Measurements from ENCODE around the gene DGLUCY.
A peak's percentile ranks its signal among the peaks of the same experiment; 100 is the strongest.
"Not testable (repeated sequence)": the region's sequence is repeated elsewhere in the genome, so short reads cannot be mapped to it uniquely, and the experiment has no call there.

The DGLUCY gene

DNA sequence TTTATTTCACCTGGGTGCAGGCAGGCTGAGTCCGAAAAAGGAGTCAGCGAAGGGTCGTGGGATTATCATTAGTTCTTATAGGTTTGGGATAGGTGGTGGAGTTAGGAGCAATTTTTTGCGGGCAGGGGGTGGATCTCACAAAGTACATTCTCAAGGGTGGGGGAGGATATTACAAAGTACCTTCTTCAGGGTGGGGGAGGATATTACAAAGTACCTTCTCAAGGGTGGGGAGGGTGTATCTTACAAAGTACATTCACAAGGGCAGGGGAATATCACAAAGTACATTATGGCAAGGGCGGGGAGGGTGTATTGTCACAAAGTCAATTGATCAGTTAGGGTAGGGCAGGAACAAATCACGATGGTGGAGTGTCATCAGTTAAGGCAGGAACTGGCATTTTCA, 86.9 kb downstream of the DGLUCY start:
- WGBS: 98% methylated on average over 6 of the region's 6 CpGs
- H3K4ac ChIP-seq (ENCODE audit: low read depth in 1 of 2, low read length in 2 of 2); H2BK120ac ChIP-seq (ENCODE audit: low read depth, low read length); H3K27ac ChIP-seq (ENCODE audit: low read length, poor library complexity, severe bottlenecking); H2AK5ac ChIP-seq (ENCODE audit: low read length, severe bottlenecking); H3K27me3 ChIP-seq (ENCODE audit: control insufficient read depth in 1 of 2, insufficient read depth in 1 of 2, low read length in 2 of 2); DNase-seq; H3K79me1 ChIP-seq (replicated peaks; ENCODE audit: low read length, poor library complexity, severe bottlenecking); H3K4me2 ChIP-seq (ENCODE audit: low read length, poor library complexity, severe bottlenecking); H2BK5ac ChIP-seq (ENCODE audit: low read depth, low read length, poor library complexity, severe bottlenecking); H4K8ac ChIP-seq (ENCODE audit: low read length); H2BK15ac ChIP-seq (ENCODE audit: low read depth, poor library complexity, severe bottlenecking); H2AFZ ChIP-seq (ENCODE audit: low read depth, low read length); H3K4me3 ChIP-seq (ENCODE audit: insufficient read depth in 1 of 2, low read depth in 1 of 2, low read length in 2 of 2); H3K4me1 ChIP-seq (ENCODE audit: control insufficient read depth, insufficient read depth, low read depth, low read length); H3K18ac ChIP-seq (ENCODE audit: low read depth in 1 of 2, low read length in 2 of 2); H3K14ac ChIP-seq (ENCODE audit: low read length in 2 of 2); H2BK12ac ChIP-seq (ENCODE audit: low read length in 2 of 2); H3K9ac ChIP-seq (ENCODE audit: low read length); H4K91ac ChIP-seq (ENCODE audit: low read length); H3K23ac ChIP-seq (ENCODE audit: low read length in 2 of 2): not testable (repeated sequence)
- Histone ChIP-seq H3K36me3 (ENCODE audit: control insufficient read depth in 1 of 2, insufficient read depth in 2 of 2, low read depth in 1 of 2, low read length in 2 of 2) (peaks cover 44 to 79% of the 10 kb centered on the region in 2 experiments), H3K9me3 (ENCODE audit: control insufficient read depth, low read length) (peaks cover 10% of the 10 kb centered on the region)

- H3K14ac ChIP-seq (ENCODE audit: low read length in 2 of 2): peak overlapping the region in 1 of 2 experiments; percentile 4
- peak overlapping the region; percentile 19 for H4K91ac ChIP-seq (ENCODE audit: low read length)
- H2BK12ac ChIP-seq (ENCODE audit: low read length in 2 of 2): peak overlapping the region; percentile 1 to 17
- H3K4me2 ChIP-seq (ENCODE audit: low read length, poor library complexity, severe bottlenecking): no peak overlapping the region
- no peaks in the 10 kb centered on the region for H3K79me1 ChIP-seq (replicated peaks; ENCODE audit: low read length, poor library complexity, severe bottlenecking)
- H4K8ac ChIP-seq (ENCODE audit: low read length): peak overlapping the region; percentile 88
- DNase-seq: peak; percentile 72
- H3K4me1 ChIP-seq (ENCODE audit: control insufficient read depth, insufficient read depth, low read depth, low read length): no peaks in the 10 kb centered on the region
- H3K9ac ChIP-seq (ENCODE audit: low read length): peak overlapping the region; percentile 32
- no peak overlapping the region for H2BK15ac ChIP-seq (ENCODE audit: low read depth, poor library complexity, severe bottlenecking)
- H2BK120ac ChIP-seq (ENCODE audit: low read depth, low read length): peak overlapping the region; percentile 56
- 71% methylated on average over 15 of the region's 15 CpGs for WGBS
- H2AK5ac ChIP-seq (ENCODE audit: low read length, severe bottlenecking): no peak overlapping the region
- no peak overlapping the region for H2BK5ac ChIP-seq (ENCODE audit: low read depth, low read length, poor library complexity, severe bottlenecking)
- peak overlapping the region; percentile 52 to 74 for H3K18ac ChIP-seq (ENCODE audit: low read depth in 1 of 2, low read length in 2 of 2)
- H2AFZ ChIP-seq (ENCODE audit: low read depth, low read length): no peak overlapping the region
- no peak overlapping the region for H3K4me3 ChIP-seq (ENCODE audit: insufficient read depth in 1 of 2, low read depth in 1 of 2, low read length in 2 of 2)
- peak overlapping the region; percentile 8 to 49 for H3K4ac ChIP-seq (ENCODE audit: low read depth in 1 of 2, low read length in 2 of 2)
- no peaks in the 10 kb centered on the region for H3K27me3 ChIP-seq (ENCODE audit: control insufficient read depth in 1 of 2, insufficient read depth in 1 of 2, low read length in 2 of 2)
- H3K27ac ChIP-seq (ENCODE audit: low read length, poor library complexity, severe bottlenecking): no peak overlapping the region
- H3K36me3 ChIP-seq (ENCODE audit: control insufficient read depth in 1 of 2, insufficient read depth in 2 of 2, low read depth in 1 of 2, low read length in 2 of 2): peaks cover 45 to 81% of the 10 kb centered on the region in 2 experiments
- H3K9me3 ChIP-seq (ENCODE audit: control insufficient read depth, low read length): peaks cover 10% of the 10 kb centered on the region
- no peak overlapping the region for H3K23ac ChIP-seq (ENCODE audit: low read length in 2 of 2)
Observed at GRCh38 chr14:91202234-91202974, 88.5 kb downstream of the DGLUCY start.

DNA sequence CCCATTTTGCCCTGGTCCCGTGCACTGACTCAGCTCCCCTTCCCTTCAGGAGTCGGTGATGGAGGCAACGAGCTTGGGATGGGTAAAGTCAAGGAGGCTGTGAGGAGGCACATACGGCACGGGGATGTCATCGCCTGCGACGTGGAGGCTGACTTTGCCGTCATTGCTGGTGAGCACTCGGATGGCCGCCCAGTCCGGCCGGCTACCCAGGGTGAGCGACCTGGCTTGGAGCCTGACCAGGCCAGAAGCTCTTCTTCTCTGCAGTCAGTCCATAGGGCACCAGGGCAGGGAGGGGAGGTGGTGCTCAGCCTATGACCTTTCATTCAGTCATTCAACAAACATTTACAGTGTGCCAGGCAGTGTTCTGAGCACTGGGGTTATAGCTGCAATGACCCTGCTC, 90.8 kb downstream of the DGLUCY start:
- H3K27ac ChIP-seq (ENCODE audit: low read length, poor library complexity, severe bottlenecking): no peak overlapping the region
- no peak overlapping the region for H3K4ac ChIP-seq (ENCODE audit: low read depth in 1 of 2, low read length in 2 of 2)
- H3K27me3 ChIP-seq (ENCODE audit: control insufficient read depth in 1 of 2, insufficient read depth in 1 of 2, low read length in 2 of 2): no peaks in the 10 kb centered on the region
- no peak overlapping the region for H2AFZ ChIP-seq (ENCODE audit: low read depth, low read length)
- no peak overlapping the region for H3K18ac ChIP-seq (ENCODE audit: low read depth in 1 of 2, low read length in 2 of 2)
- no peak overlapping the region for H3K14ac ChIP-seq (ENCODE audit: low read length in 2 of 2)
- no peak overlapping the region for H4K8ac ChIP-seq (ENCODE audit: low read length)
- no peak overlapping the region for H2BK12ac ChIP-seq (ENCODE audit: low read length in 2 of 2)
- H3K4me2 ChIP-seq (ENCODE audit: low read length, poor library complexity, severe bottlenecking): no peak overlapping the region
- H3K4me3 ChIP-seq (ENCODE audit: insufficient read depth in 1 of 2, low read depth in 1 of 2, low read length in 2 of 2): peak overlapping the region in 1 of 2 experiments; percentile 29
- H2AK5ac ChIP-seq (ENCODE audit: low read length, severe bottlenecking): no peak overlapping the region
- H2BK15ac ChIP-seq (ENCODE audit: low read depth, poor library complexity, severe bottlenecking): no peak overlapping the region
- no peak overlapping the region for H3K9ac ChIP-seq (ENCODE audit: low read length)
- H2BK5ac ChIP-seq (ENCODE audit: low read depth, low read length, poor library complexity, severe bottlenecking): no peak overlapping the region
- peak overlapping the region; percentile 25 for H4K91ac ChIP-seq (ENCODE audit: low read length)
- peaks cover 42 to 82% of the 10 kb centered on the region in 2 experiments for H3K36me3 ChIP-seq (ENCODE audit: control insufficient read depth in 1 of 2, insufficient read depth in 2 of 2, low read depth in 1 of 2, low read length in 2 of 2)
- no peak overlapping the region for H2BK120ac ChIP-seq (ENCODE audit: low read depth, low read length)
- WGBS: 97% methylated on average over 14 of the region's 14 CpGs
- H3K79me1 ChIP-seq (replicated peaks; ENCODE audit: low read length, poor library complexity, severe bottlenecking): no peaks in the 10 kb centered on the region
- H3K9me3 ChIP-seq (ENCODE audit: control insufficient read depth, low read length): peaks cover 10% of the 10 kb centered on the region
- no peak for DNase-seq
- no peak overlapping the region for H3K23ac ChIP-seq (ENCODE audit: low read length in 2 of 2)
- no peaks in the 10 kb centered on the region for H3K4me1 ChIP-seq (ENCODE audit: control insufficient read depth, insufficient read depth, low read depth, low read length)

GRCh38 chr14:91205459-91205858, 91.6 kb downstream of the DGLUCY start:
- no peak overlapping the region for H2AK5ac ChIP-seq (ENCODE audit: low read length, severe bottlenecking)
- H2BK15ac ChIP-seq (ENCODE audit: low read depth, poor library complexity, severe bottlenecking): no peak overlapping the region
- H4K91ac ChIP-seq (ENCODE audit: low read length): no peak overlapping the region
- no peaks in the 10 kb centered on the region for H3K27me3 ChIP-seq (ENCODE audit: control insufficient read depth in 1 of 2, insufficient read depth in 1 of 2, low read length in 2 of 2)
- H4K8ac ChIP-seq (ENCODE audit: low read length): no peak overlapping the region
- no peak overlapping the region for H3K27ac ChIP-seq (ENCODE audit: low read length, poor library complexity, severe bottlenecking)
- H2BK5ac ChIP-seq (ENCODE audit: low read depth, low read length, poor library complexity, severe bottlenecking): no peak overlapping the region
- 88% methylated on average over 6 of the region's 7 CpGs for WGBS
- no peak overlapping the region for H2BK120ac ChIP-seq (ENCODE audit: low read depth, low read length)
- DNase-seq: no peak
- H3K4me1 ChIP-seq (ENCODE audit: control insufficient read depth, insufficient read depth, low read depth, low read length): no peaks in the 10 kb centered on the region
- peaks cover 5% of the 10 kb centered on the region for H3K9me3 ChIP-seq (ENCODE audit: control insufficient read depth, low read length)
- H3K18ac ChIP-seq (ENCODE audit: low read depth in 1 of 2, low read length in 2 of 2): no peak overlapping the region
- no peak overlapping the region for H3K4me2 ChIP-seq (ENCODE audit: low read length, poor library complexity, severe bottlenecking)
- H2AFZ ChIP-seq (ENCODE audit: low read depth, low read length): no peak overlapping the region
- H3K9ac ChIP-seq (ENCODE audit: low read length): no peak overlapping the region
- no peak overlapping the region for H2BK12ac ChIP-seq (ENCODE audit: low read length in 2 of 2)
- no peak overlapping the region for H3K23ac ChIP-seq (ENCODE audit: low read length in 2 of 2)
- H3K4me3 ChIP-seq (ENCODE audit: insufficient read depth in 1 of 2, low read depth in 1 of 2, low read length in 2 of 2): no peak overlapping the region
- no peaks in the 10 kb centered on the region for H3K79me1 ChIP-seq (replicated peaks; ENCODE audit: low read length, poor library complexity, severe bottlenecking)
- no peak overlapping the region for H3K14ac ChIP-seq (ENCODE audit: low read length in 2 of 2)
- H3K36me3 ChIP-seq (ENCODE audit: control insufficient read depth in 1 of 2, insufficient read depth in 2 of 2, low read depth in 1 of 2, low read length in 2 of 2): peaks cover 40 to 81% of the 10 kb centered on the region in 2 experiments
- H3K4ac ChIP-seq (ENCODE audit: low read depth in 1 of 2, low read length in 2 of 2): no peak overlapping the region

All from mesenchymal stem cell (in vitro differentiated cells and primary cell).